Ovary (tissue), 10 donors: ENCODE measurements around the gene BTNL2. TPM values are rescaled to one million over a fixed set of nuclear protein-coding genes. Genes with fewer than 3 reads are reported as not detected.

Experiments used
- DNase-seq, 5 donors: peaks; one replicate each; pipeline ENCODE4 v3.0.0-alpha.2; 2019 to 2020
- H3K27ac ChIP-seq, 2 donors: fragments of 200-600 bp; one replicate each; pipeline versions ENCODE4 v1.5.1 to v1.8.0; 2019 to 2022
- H3K27me3 ChIP-seq: fragments of 200-600 bp; one replicate; pipeline ENCODE4 v1.8.0; 2022
- H3K36me3 ChIP-seq: fragments of 200-600 bp; sonication (generic); one replicate; pipeline ENCODE4 v1.5.1; 2019
- H3K4me1 ChIP-seq: one replicate; pipeline ENCODE4 v1.8.1; 2013; ENCODE audit warnings: mild to moderate bottlenecking, moderate library complexity; ENCODE audit not compliant: insufficient read depth
- H3K4me3 ChIP-seq: fragments of 200-600 bp; sonication (generic); one replicate; pipeline ENCODE4 v1.5.1; 2017
- H3K9me3 ChIP-seq, 2 donors: fragments of 200-600 bp in 1 of 2; sonication (generic) in 1 of 2; one replicate each; pipeline versions ENCODE4 v1.5.1 to v1.8.1; 2013 to 2019; ENCODE audit warnings: mild to moderate bottlenecking in 1 of 2, moderate library complexity in 1 of 2
- EP300 ChIP-seq: sonication (generic); formaldehyde crosslinking; IDR thresholded peaks from one replicate; pipeline ENCODE4 v1.6.1; 2017; ENCODE audit warnings: antibody characterized with exemption
- POLR2A ChIP-seq: fragments of 450-650 bp; IDR thresholded peaks from one replicate; pipeline ENCODE4 v1.6.1; 2017; ENCODE audit warnings: antibody characterized with exemption, mild to moderate bottlenecking, moderate library complexity
- WGBS, 3 donors: extraction: QIAGEN DNeasy Blood & Tissue Kit in 1 of 3; methylation state at CpG; one replicate each; pipeline versions ENCODE4 v1.1.5 to v1.1.7; 2013 to 2017; 5-methylcytosine and 5-hydroxymethylcytosine counted together
- intact Hi-C, 4 donors: fragments of 100-400 bp; cut with DNase I; formaldehyde crosslinking; loops; one replicate each; pipeline versions ENCODE4 v1.11.0 to v1.15.1; 2022 to 2023
- long read RNA-seq, 3 donors: library from polyadenylated mRNA in 2 of 3; unstranded in 2 of 3; transcript quantifications; one replicate each; pipeline ENCODE4 v2.0.0 and lab custom pipeline, GENCODE V29; 2021 to 2026
- polyA plus RNA-seq, 2 donors: library from polyadenylated mRNA; stranded (reverse); fragments of 200-250 nt in 1 of 2; fragments of 350-450 nt in 1 of 2; fragmentation: Illumina TruSeq in 1 of 2; extraction: RNeasy Lipid Tissue Mini Kit (QIAGEN cat#74804) in 1 of 2; gene quantifications; one replicate each; pipeline ENCODE4 v1.2.3, GENCODE V29; 2013 to 2014
- total RNA-seq, 7 donors: library from RNA; depleted of rRNA in 2 of 7; stranded (reverse); fragments of >200 nt in 2 of 7; fragmentation: NEBNext Ultra II Directional in 3 of 7; extraction: Animal tissue kit (Norgen Biotek cat#: 25700) in 3 of 7; gene quantifications; one replicate each; pipeline versions ENCODE4 v1.1.0 to v1.2.4, GENCODE V29; 2016 to 2023
- TF ChIP-seq, protein P1 (sequence below), 3 donors: fragments of 450-650 bp in 2 of 3; fragments of 200-600 bp in 1 of 3; IDR thresholded peaks; one replicate each; pipeline versions ENCODE4 v1.5.1 to v1.8.0; 2016 to 2022; ENCODE audit warnings: antibody characterized with exemption in 3 of 3, mild to moderate bottlenecking in 1 of 3
- donor health status: DM: no; HTN: no; CAD: no; lungs with moderate emphysema.
- donor health status: DM: no; HTN: no; CAD: no.
- donor health status: Bipolar disorder and iron deficiency.
- donor health status: DM: yes; HTN: yes; CAD: no.
- donor health status: DM: no; HTN: no; CAD: no.
- donor health status: DM: yes; HTN: yes; CAD: no.

BTNL2 gene
- total RNA-seq (not detected), polyA plus RNA-seq (not detected)
- long read RNA-seq, donor 1 = 0 reads
- long read RNA-seq, donor 2 = 0 reads
- long read RNA-seq, donor 3 = 0 reads

DNA sequence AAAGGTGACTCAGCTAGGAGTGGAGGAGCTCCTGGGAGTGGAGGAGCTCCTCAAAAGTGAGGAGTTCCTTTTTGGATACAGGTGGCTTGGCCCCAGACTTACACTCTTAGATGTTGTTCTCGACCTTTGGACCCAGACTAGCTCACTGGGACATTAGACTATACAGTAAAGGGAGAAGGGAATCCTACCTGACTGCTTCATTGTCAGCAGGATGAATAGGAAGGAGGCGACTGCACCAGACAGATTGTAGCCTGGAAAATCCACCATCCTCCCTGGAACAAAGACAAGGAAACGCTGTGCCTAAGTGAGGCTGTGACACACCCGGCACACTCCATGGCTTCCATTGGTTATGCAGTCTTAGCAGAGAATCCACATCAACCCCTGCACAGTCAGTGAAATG lies at the start of gene BTNL2:
Gene BTNL2, minus strand, starts transcription at position 325 of the 400 bp plus-strand sequence. Its CDS starts 58 bp downstream, at position 267.
- WGBS, 3 donors = 62 to 76% (median 72%) methylated on average over 4 of the region's 4 CpGs
- DNase-seq = no peak
- Histone ChIP-seq H3K27me3 (no peaks in the 10 kb centered on the region), H3K4me3 (no peak within 1 kb of the TSS), H3K9me3 (no peaks in the 10 kb centered on the region), H3K27ac (no peak within 1 kb of the TSS), H3K4me1 (no peaks in the 10 kb centered on the region), H3K36me3 (no peaks in the 10 kb centered on the region)
- TF ChIP-seq, protein P1, sequence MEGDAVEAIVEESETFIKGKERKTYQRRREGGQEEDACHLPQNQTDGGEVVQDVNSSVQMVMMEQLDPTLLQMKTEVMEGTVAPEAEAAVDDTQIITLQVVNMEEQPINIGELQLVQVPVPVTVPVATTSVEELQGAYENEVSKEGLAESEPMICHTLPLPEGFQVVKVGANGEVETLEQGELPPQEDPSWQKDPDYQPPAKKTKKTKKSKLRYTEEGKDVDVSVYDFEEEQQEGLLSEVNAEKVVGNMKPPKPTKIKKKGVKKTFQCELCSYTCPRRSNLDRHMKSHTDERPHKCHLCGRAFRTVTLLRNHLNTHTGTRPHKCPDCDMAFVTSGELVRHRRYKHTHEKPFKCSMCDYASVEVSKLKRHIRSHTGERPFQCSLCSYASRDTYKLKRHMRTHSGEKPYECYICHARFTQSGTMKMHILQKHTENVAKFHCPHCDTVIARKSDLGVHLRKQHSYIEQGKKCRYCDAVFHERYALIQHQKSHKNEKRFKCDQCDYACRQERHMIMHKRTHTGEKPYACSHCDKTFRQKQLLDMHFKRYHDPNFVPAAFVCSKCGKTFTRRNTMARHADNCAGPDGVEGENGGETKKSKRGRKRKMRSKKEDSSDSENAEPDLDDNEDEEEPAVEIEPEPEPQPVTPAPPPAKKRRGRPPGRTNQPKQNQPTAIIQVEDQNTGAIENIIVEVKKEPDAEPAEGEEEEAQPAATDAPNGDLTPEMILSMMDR (IDR thresholded peaks at IDR 0.05) = no peak
- no peak for TF ChIP-seq EP300
- TF ChIP-seq POLR2A = no peak
- intact Hi-C loops = no loop called here

DNA sequence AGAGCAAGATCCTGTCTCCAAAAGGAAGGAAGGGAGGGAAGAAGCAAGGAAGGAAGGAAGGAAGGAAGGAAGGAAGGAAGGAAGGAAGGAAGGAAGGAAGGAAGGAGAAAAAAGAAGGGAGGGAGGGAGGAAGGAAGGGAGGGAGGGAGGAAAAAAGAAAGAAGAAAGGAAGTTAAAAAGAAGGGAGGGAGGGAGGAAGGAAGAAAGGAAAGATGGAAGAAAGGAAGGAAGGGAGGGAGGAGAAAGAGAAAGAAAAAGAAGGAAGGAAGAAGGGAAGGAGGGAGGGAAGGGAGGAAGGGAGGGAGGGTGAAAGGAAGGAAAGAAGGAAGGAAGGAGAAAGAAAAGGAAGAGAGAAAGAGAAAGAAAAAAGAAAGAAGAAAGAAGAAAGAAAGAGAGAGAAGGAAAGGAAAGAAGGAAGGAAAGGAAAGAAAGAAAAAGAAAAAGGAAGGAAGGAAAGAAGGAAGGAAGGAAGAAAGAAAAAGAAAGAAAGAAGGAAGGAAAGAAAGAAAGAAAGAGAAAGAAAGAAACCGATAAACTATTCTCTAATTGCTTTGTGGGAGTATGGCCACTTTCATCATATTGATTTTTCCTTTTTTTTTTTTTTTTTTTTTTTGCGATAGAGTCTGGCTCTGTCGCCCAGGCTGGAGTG lies 42.2 kb upstream of the BTNL2 start:
- TF ChIP-seq EP300 (no peak), POLR2A (no peak)
- TF ChIP-seq, protein P1 (IDR thresholded peaks at IDR 0.05) = no peak
- WGBS, 3 donors = 85 to 91% (median 87%) methylated on average over 2 to 3 of the region's 3 CpGs
- no peak for DNase-seq
- Histone ChIP-seq H3K27ac (no peak overlapping the region), H3K9me3 (no peaks in the 10 kb centered on the region), H3K4me1 (no peaks in the 10 kb centered on the region), H3K4me3 (no peak overlapping the region), H3K36me3 (no peaks in the 10 kb centered on the region), H3K27me3 (no peaks in the 10 kb centered on the region)
- intact Hi-C loops = no loop called here

DNA sequence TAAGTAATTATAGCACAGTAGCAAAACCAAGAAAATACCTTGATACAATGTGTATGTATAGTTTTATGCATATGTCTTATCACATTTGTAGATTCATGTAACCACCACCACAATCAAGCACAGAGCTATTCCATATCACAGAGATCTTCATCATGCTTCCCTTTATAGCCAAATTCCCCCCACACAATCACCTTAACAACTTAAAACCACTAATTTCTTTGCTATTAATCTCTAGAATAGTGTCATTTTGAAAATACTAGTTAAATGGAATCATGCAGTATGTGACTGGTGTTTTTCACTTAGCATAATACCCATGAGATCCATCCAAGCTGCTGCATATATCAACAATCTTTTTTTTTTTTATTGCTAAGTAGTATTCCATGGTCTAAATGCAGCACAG lies 41.0 kb upstream of the BTNL2 start:
- TF ChIP-seq POLR2A (no peak), EP300 (no peak)
- TF ChIP-seq, protein P1 (IDR thresholded peaks at IDR 0.05) = no peak
- DNase-seq = no peak
- H3K36me3 ChIP-seq = no peaks in the 10 kb centered on the region
- H3K4me1 ChIP-seq = no peaks in the 10 kb centered on the region
- H3K4me3 ChIP-seq = no peak overlapping the region
- no peak overlapping the region for H3K27ac ChIP-seq
- intact Hi-C loops = no loop called here
- no peaks in the 10 kb centered on the region for H3K27me3 ChIP-seq
- H3K9me3 ChIP-seq = no peaks in the 10 kb centered on the region

DNA sequence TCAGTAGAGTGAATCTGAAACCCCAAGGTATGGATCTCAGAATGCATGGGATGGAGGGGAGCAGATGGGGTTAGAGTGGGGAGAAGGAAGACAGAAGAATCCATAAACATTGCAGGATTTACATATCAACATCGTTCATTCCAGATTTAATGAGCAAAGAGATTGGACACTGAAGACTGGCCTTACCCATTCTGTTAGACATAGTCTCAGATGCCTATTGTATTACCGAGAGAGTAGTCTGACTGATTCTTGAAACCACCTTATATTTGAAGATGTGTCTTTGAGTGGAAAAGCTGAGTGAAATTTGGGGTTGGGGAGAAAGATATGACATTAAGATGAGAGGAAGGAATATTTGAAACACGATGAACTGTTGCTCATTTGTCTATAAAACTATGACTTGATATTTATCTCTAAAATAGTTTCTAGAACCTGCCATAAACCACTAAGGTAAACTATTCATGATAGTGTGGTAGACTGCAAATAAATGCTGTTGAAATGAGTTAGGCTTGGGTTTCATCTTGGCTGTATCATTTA lies 38.4 kb upstream of the BTNL2 start:
- WGBS, 3 donors = 56 to 68% (median 62%) methylated on average over 3 of the region's 3 CpGs
- TF ChIP-seq EP300 = no peak
- no peak for TF ChIP-seq POLR2A
- TF ChIP-seq, protein P1 (IDR thresholded peaks at IDR 0.05) = no peak
- intact Hi-C loops = no loop called here
- no peak overlapping the region for H3K27ac ChIP-seq
- no peaks in the 10 kb centered on the region for H3K9me3 ChIP-seq
- no peaks in the 10 kb centered on the region for H3K4me1 ChIP-seq
- H3K36me3 ChIP-seq = no peaks in the 10 kb centered on the region
- no peaks in the 10 kb centered on the region for H3K27me3 ChIP-seq
- DNase-seq = no peak
- H3K4me3 ChIP-seq = no peak overlapping the region
